ENCODE data around the gene TLK1. TPM values are rescaled to one million over a fixed set of nuclear protein-coding genes. Genes with fewer than 3 reads are reported as not detected.

The TLK1 gene
- total RNA-seq, 4 donors from 2014 or later, result 41.0 to 57.6 (median 51.6) TPM

- Histone ChIP-seq H3K27ac (no peak overlapping the region), H3K4me1 (peaks cover 8 to 14% of the 10 kb centered on the region in 2 donors), H3K36me3 (peaks cover 4 to 17% of the 10 kb centered on the region in 2 donors), H3K27me3 (no peaks in the 10 kb centered on the region), H3K4me3 (replicated peaks in 1 of 3) (no peak overlapping the region), H3K9me3 (no peaks in the 10 kb centered on the region)
- DNase-seq, result no peak
- TF ChIP-seq POLR2A (IDR thresholded peaks at IDR 0.05) (no peak), CTCF (IDR thresholded peaks at IDR 0.05) (no peak)
- intact Hi-C loops (cut with DNase I), result loop anchor here (5.0 kb wide), 2 partner anchors 44 to 446 kb away; partner anchors contain the start of gene GORASP2
- 88 to 92% methylated on average over 3 of the region's 3 CpGs for WGBS, 2 donors
Observed at GRCh38 chr2:170971071-170971470, 189.6 kb downstream of the TLK1 start.

- Histone ChIP-seq H3K4me1 (peaks cover 8 to 14% of the 10 kb centered on the region in 2 donors), H3K36me3 (peaks cover 15 to 28% of the 10 kb centered on the region in 2 donors), H3K27ac (no peak overlapping the region), H3K4me3 (replicated peaks in 1 of 3) (no peak overlapping the region), H3K9me3 (no peaks in the 10 kb centered on the region), H3K27me3 (no peaks in the 10 kb centered on the region)
- no peak for DNase-seq
- WGBS, 2 donors, result 75 to 77% methylated on average over 10 of the region's 10 CpGs
- no peak for TF ChIP-seq POLR2A (IDR thresholded peaks at IDR 0.05)
- no peak for TF ChIP-seq CTCF (IDR thresholded peaks at IDR 0.05)
- intact Hi-C loops (cut with DNase I), result loop anchor here (5.0 kb wide), 3 partner anchors 43 to 447 kb away; partner anchors contain the start of genes GORASP2 and TLK1
Observed at GRCh38 chr2:170969872-170970496, 190.7 kb downstream of the TLK1 start.

GRCh38 chr2:170969030-170969429 is 191.7 kb downstream of the TLK1 start:
- Histone ChIP-seq H3K36me3 (peaks cover 19 to 35% of the 10 kb centered on the region in 2 donors), H3K4me3 (replicated peaks in 1 of 3) (no peak overlapping the region), H3K9me3 (no peaks in the 10 kb centered on the region), H3K4me1 (peaks cover 3 to 10% of the 10 kb centered on the region in 2 donors), H3K27ac (no peak overlapping the region), H3K27me3 (no peaks in the 10 kb centered on the region)
- no peak for DNase-seq
- intact Hi-C loops (cut with DNase I), result loop anchor here (5.0 kb wide), 1 partner anchor 193 kb away; the partner anchor contains the start of gene TLK1
- TF ChIP-seq POLR2A (IDR thresholded peaks at IDR 0.05) (no peak), CTCF (IDR thresholded peaks at IDR 0.05) (no peak)
- 91 to 94% methylated on average over 2 of the region's 2 CpGs for WGBS, 2 donors

GRCh38 chr2:170968205-170969003 is 192.3 kb downstream of the TLK1 start:
- Histone ChIP-seq H3K27me3 (no peaks in the 10 kb centered on the region), H3K9me3 (no peaks in the 10 kb centered on the region), H3K27ac (no peak overlapping the region), H3K4me1 (peaks cover 0 to 7% of the 10 kb centered on the region in 2 donors), H3K36me3 (peaks cover 26 to 42% of the 10 kb centered on the region in 2 donors), H3K4me3 (replicated peaks in 1 of 3) (no peak overlapping the region)
- WGBS, 2 donors, result 82 to 85% methylated on average over 12 of the region's 12 CpGs
- intact Hi-C loops (cut with DNase I), result loop anchor here (5.0 kb wide), 1 partner anchor 194 kb away; the partner anchor contains the start of gene TLK1
- no peak for DNase-seq
- TF ChIP-seq POLR2A (IDR thresholded peaks at IDR 0.05) (no peak), CTCF (IDR thresholded peaks at IDR 0.05) (no peak)

Data from thyroid gland (tissue), 4 donors.